Cardiac muscle cell (in vitro differentiated cells and primary cell): Measurements from ENCODE around the gene LGALS9. TPM values are rescaled to one million over a fixed set of nuclear protein-coding genes. Genes with fewer than 3 reads are reported as not detected.

Source experiments
- DNase-seq, 2 donors: peaks; one replicate each; pipeline versions ENCODE4 v3.0.0 to v3.0.0-alpha.2; 2010 to 2017; ENCODE audit warnings: low read depth in 1 of 2, low spot score in 1 of 2
- H3K27ac ChIP-seq: fragments of 200-600 bp; sonication (generic); 2 replicates; pipeline ENCODE4 v1.5.1; 2016
- H3K27me3 ChIP-seq: fragments of 200-600 bp; sonication (generic); 2 replicates; pipeline ENCODE4 v1.6.0; 2016; ENCODE audit warnings: control low read depth
- H3K36me3 ChIP-seq: fragments of 200-600 bp; sonication (generic); 2 replicates; pipeline ENCODE4 v1.5.1; 2016; ENCODE audit warnings: control low read depth
- H3K4me1 ChIP-seq: fragments of 200-600 bp; sonication (generic); 2 replicates; pipeline ENCODE4 v1.8.1; 2017; ENCODE audit warnings: low read depth, mild to moderate bottlenecking, mixed run types
- H3K4me3 ChIP-seq: fragments of 200-600 bp; sonication (generic); 2 replicates; pipeline ENCODE4 v1.5.1; 2016; ENCODE audit warnings: mild to moderate bottlenecking
- H3K9me3 ChIP-seq: fragments of 200-600 bp; sonication (generic); 2 replicates; pipeline ENCODE4 v1.5.1; 2017; ENCODE audit warnings: low read depth, mild to moderate bottlenecking, control low read depth
- CTCF ChIP-seq: IDR thresholded peaks from 2 replicates; pipeline ENCODE4 v1.5.1; 2012; ENCODE audit warnings: low read depth, mild to moderate bottlenecking, low read length
- polyA plus RNA-seq: library from polyadenylated mRNA; unstranded; fragments of >200 nt; fragmentation: Nextera tagmentation; extraction: Ambion mirVana; gene quantifications from 2 replicates; pipeline ENCODE4 v1.2.1, GENCODE V29; 2016
- total RNA-seq: library from RNA; depleted of rRNA; stranded (reverse); fragments of >200 nt; gene quantifications from 2 replicates; pipeline ENCODE4 v1.2.3, GENCODE V29; 2016

Gene LGALS9
- total and polyA plus RNA-seq, 2 experiments from 2014 or later: 0.46 to 0.63 TPM

GRCh38 chr17:27598337-27599050 lies 32.5 kb upstream of the LGALS9 start:
- TF ChIP-seq CTCF: no peak
- H3K36me3 ChIP-seq: no peaks in the 10 kb centered on the region
- no peaks in the 10 kb centered on the region for H3K9me3 ChIP-seq
- no peak overlapping the region for H3K27ac ChIP-seq
- no peaks in the 10 kb centered on the region for H3K27me3 ChIP-seq
- H3K4me3 ChIP-seq: no peak overlapping the region
- no peak for DNase-seq
- H3K4me1 ChIP-seq: peaks cover 8% of the 10 kb centered on the region

GRCh38 chr17:27600471-27600870 lies 30.5 kb upstream of the LGALS9 start:
- Histone ChIP-seq H3K4me3 (no peak overlapping the region), H3K4me1 (peaks cover 8% of the 10 kb centered on the region), H3K27ac (no peak overlapping the region), H3K36me3 (peaks cover under 1% of the 10 kb centered on the region), H3K27me3 (no peaks in the 10 kb centered on the region), H3K9me3 (no peaks in the 10 kb centered on the region)
- TF ChIP-seq CTCF: no peak
- no peak for DNase-seq

GRCh38 chr17:27601069-27601974 lies 29.7 kb upstream of the LGALS9 start:
- peak; percentile 81 to 89 for DNase-seq
- H3K27ac ChIP-seq: no peak overlapping the region
- no peaks in the 10 kb centered on the region for H3K9me3 ChIP-seq
- TF ChIP-seq CTCF: peak; percentile 95
- H3K36me3 ChIP-seq: peaks cover 6% of the 10 kb centered on the region
- no peaks in the 10 kb centered on the region for H3K27me3 ChIP-seq
- H3K4me1 ChIP-seq: peaks cover 8% of the 10 kb centered on the region
- H3K4me3 ChIP-seq: no peak overlapping the region

GRCh38 chr17:27601975-27602302 lies 29.0 kb upstream of the LGALS9 start:
- Histone ChIP-seq H3K9me3 (no peaks in the 10 kb centered on the region), H3K4me1 (peaks cover 8% of the 10 kb centered on the region), H3K4me3 (no peak overlapping the region), H3K36me3 (peaks cover 9% of the 10 kb centered on the region), H3K27me3 (no peaks in the 10 kb centered on the region), H3K27ac (no peak overlapping the region)
- no peak for TF ChIP-seq CTCF
- DNase-seq: no peak

- no peak overlapping the region for H3K4me3 ChIP-seq
- H3K36me3 ChIP-seq: peaks cover 9% of the 10 kb centered on the region
Measured at GRCh38 chr17:27602721-27603420, 28.1 kb upstream of the LGALS9 start.

More at GRCh38 chr17:27602721-27603420, 28.1 kb upstream of the LGALS9 start:
- TF ChIP-seq CTCF: peak; percentile 95
- H3K27ac ChIP-seq: peak overlapping the region; percentile 41
- peak; percentile 80 to 87 for DNase-seq
- no peaks in the 10 kb centered on the region for H3K27me3 ChIP-seq
- H3K4me1 ChIP-seq: peaks cover 8% of the 10 kb centered on the region
- no peaks in the 10 kb centered on the region for H3K9me3 ChIP-seq
